Smooth muscle cell (in vitro differentiated cells): ENCODE measurements around the gene CST9. TPM values are rescaled to one million over a fixed set of nuclear protein-coding genes. Genes with fewer than 3 reads are reported as not detected.

Experiments
- DNase-seq: peaks from one replicate; lab custom pipeline; 2025; ENCODE audit not compliant: unreplicated experiment; lab: John Stamatoyannopoulos, UW
- H2AFZ ChIP-seq: fragments of 200-600 bp; sonication (generic); 2 replicates; pipeline ENCODE4 v1.6.0; 2016; ENCODE audit warnings: antibody characterized with exemption, low read depth, mild to moderate bottlenecking
- H3F3A ChIP-seq: fragments of 200-600 bp; sonication (generic); 2 replicates; pipeline ENCODE4 v1.6.0; 2017; ENCODE audit warnings: antibody characterized with exemption, low read depth
- H3K27ac ChIP-seq: fragments of 200-600 bp; sonication (generic); 2 replicates; pipeline ENCODE4 v1.5.1; 2016; ENCODE audit warnings: low read depth, mild to moderate bottlenecking
- H3K27me3 ChIP-seq: fragments of 200-600 bp; sonication (generic); 2 replicates; pipeline ENCODE4 v1.6.1; 2016; ENCODE audit warnings: low read depth, mild to moderate bottlenecking
- H3K36me3 ChIP-seq: fragments of 200-600 bp; sonication (generic); 2 replicates; pipeline ENCODE4 v1.5.1; 2016; ENCODE audit warnings: low read depth
- H3K4me1 ChIP-seq: fragments of 200-600 bp; sonication (generic); 2 replicates; pipeline ENCODE4 v1.5.1; 2016; ENCODE audit warnings: low read depth
- H3K4me2 ChIP-seq: fragments of 200-600 bp; sonication (generic); 2 replicates; pipeline ENCODE4 v1.6.0; 2016; ENCODE audit warnings: mild to moderate bottlenecking
- H3K4me3 ChIP-seq: fragments of 200-600 bp; sonication (generic); 2 replicates; pipeline ENCODE4 v1.5.1; 2016; ENCODE audit warnings: mild to moderate bottlenecking
- H3K79me2 ChIP-seq: fragments of 200-600 bp; sonication (generic); 2 replicates; pipeline ENCODE4 v1.6.0; 2016; ENCODE audit warnings: low read depth, mild to moderate bottlenecking
- H3K9ac ChIP-seq: fragments of 200-600 bp; sonication (generic); 2 replicates; pipeline ENCODE4 v1.6.0; 2016; ENCODE audit warnings: low read depth
- H3K9me3 ChIP-seq: fragments of 200-600 bp; sonication (generic); replicated peaks from 2 replicates; pipeline ENCODE4 v1.5.1; 2016; ENCODE audit warnings: low read depth
- H4K20me1 ChIP-seq: fragments of 200-600 bp; sonication (generic); 2 replicates; pipeline ENCODE4 v1.6.0; 2016; ENCODE audit warnings: low read depth
- WGBS: methylation state at CpG from one replicate; pipeline ENCODE4 v1.1.7; 2016; ENCODE audit warnings: low lambda C conversion rate; 5-methylcytosine and 5-hydroxymethylcytosine counted together
- polyA plus RNA-seq: library from polyadenylated mRNA; unstranded; fragments of >200 nt; fragmentation: Nextera tagmentation; extraction: Ambion mirVana; gene quantifications from 2 replicates; pipeline ENCODE4 v1.2.1, GENCODE V29; 2016
- total RNA-seq: library from RNA; depleted of rRNA; stranded (reverse); fragments of >200 nt; gene quantifications from 2 replicates; pipeline ENCODE4 v1.2.3, GENCODE V29; 2014
- TF ChIP-seq, protein P1 (sequence below): fragments of 200-600 bp; sonication (generic); IDR thresholded peaks from 2 replicates; pipeline ENCODE4 v1.5.1; 2017; ENCODE audit warnings: borderline replicate concordance, mild to moderate bottlenecking, antibody characterized with exemption; ENCODE audit not compliant: insufficient read depth, poor library complexity, severe bottlenecking

CST9 gene
- total and polyA plus RNA-seq, 2 experiments from 2014 or later, result not detected

DNA sequence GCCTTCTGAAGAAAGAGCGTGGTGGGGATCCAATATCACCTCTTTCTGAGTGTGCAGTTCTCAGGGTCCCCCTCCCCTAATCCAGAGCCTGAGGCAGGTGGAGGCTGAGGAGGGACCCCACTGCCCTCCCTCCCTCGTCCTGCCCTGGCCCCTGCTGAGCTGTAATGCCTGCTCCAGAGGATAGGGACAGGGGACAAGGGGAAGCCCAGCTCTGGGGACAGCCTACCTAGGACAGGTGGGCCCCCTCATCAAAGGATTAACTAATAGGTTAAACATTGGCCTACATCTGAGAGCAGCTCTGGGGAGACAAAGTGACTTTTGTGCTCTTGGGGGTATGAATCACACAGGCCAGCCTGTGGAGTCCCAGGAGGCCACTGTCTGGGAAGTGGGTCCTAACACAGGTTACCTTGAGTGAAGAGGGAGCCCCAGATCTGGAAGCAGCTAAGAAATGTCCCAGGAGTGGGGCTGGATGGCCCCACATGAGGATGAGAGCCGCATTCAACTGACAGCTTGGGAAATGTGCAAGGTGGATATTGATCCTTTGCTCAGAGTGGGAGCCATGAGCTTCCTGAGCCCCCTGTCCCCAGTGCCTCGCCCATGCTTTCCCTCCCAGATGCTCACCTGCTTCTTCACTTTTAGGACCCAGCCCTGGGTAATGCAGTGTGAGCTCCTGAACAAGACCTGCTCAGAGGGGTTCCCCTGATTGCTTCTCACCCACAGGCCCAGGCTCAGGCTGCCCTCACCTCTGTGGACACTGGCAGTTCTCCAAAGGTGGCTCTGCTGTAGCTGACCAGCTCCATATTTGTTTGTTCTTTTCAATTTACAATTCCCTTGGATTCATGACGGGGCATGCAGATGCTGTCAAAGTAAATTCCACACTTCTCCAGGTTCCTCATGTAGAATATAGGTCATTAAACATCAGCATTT is 19.6 kb downstream of the CST9 start:
- Histone ChIP-seq H4K20me1 (no peaks in the 10 kb centered on the region), H3K36me3 (no peaks in the 10 kb centered on the region), H3K9me3 (no peaks in the 10 kb centered on the region), H3K4me1 (no peaks in the 10 kb centered on the region), H3K79me2 (no peaks in the 10 kb centered on the region), H2AFZ (no peak overlapping the region), H3F3A (no peaks in the 10 kb centered on the region), H3K27me3 (no peaks in the 10 kb centered on the region), H3K4me2 (no peak overlapping the region), H3K4me3 (no peak overlapping the region), H3K9ac (no peak overlapping the region), H3K27ac (no peak overlapping the region)
- 91% methylated on average over 5 of the region's 5 CpGs for WGBS
- TF ChIP-seq, protein P1, sequence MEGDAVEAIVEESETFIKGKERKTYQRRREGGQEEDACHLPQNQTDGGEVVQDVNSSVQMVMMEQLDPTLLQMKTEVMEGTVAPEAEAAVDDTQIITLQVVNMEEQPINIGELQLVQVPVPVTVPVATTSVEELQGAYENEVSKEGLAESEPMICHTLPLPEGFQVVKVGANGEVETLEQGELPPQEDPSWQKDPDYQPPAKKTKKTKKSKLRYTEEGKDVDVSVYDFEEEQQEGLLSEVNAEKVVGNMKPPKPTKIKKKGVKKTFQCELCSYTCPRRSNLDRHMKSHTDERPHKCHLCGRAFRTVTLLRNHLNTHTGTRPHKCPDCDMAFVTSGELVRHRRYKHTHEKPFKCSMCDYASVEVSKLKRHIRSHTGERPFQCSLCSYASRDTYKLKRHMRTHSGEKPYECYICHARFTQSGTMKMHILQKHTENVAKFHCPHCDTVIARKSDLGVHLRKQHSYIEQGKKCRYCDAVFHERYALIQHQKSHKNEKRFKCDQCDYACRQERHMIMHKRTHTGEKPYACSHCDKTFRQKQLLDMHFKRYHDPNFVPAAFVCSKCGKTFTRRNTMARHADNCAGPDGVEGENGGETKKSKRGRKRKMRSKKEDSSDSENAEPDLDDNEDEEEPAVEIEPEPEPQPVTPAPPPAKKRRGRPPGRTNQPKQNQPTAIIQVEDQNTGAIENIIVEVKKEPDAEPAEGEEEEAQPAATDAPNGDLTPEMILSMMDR, result no peak
- no peak for DNase-seq

DNA sequence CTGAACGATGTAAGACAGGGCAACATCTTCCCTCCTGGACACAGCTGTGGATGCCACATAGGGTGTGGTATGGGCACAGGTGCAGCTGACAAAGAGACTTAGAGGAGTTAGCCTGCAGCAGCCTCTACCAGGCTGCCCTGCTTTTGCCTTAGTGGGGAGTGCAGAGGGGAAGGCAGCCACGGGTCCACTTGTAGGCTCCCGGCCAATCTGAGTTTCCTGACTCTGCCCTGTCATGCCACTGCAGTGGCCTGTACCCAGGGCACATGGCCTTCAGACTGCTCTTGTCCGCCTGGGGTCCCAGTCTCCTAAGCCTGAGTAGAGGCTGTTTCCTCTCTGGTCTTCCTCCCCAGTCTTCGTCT is 20.3 kb downstream of the CST9 start:
- TF ChIP-seq, protein P1, result no peak
- Histone ChIP-seq H3K4me1 (no peaks in the 10 kb centered on the region), H3K27ac (no peak overlapping the region), H3K79me2 (no peaks in the 10 kb centered on the region), H3K4me3 (no peak overlapping the region), H3F3A (no peaks in the 10 kb centered on the region), H3K9me3 (no peaks in the 10 kb centered on the region), H3K9ac (no peak overlapping the region), H2AFZ (no peak overlapping the region), H3K27me3 (no peaks in the 10 kb centered on the region), H3K36me3 (no peaks in the 10 kb centered on the region), H4K20me1 (no peaks in the 10 kb centered on the region), H3K4me2 (no peak overlapping the region)
- WGBS, result 90% methylated on average over 5 of the region's 5 CpGs
- DNase-seq, result no peak

DNA sequence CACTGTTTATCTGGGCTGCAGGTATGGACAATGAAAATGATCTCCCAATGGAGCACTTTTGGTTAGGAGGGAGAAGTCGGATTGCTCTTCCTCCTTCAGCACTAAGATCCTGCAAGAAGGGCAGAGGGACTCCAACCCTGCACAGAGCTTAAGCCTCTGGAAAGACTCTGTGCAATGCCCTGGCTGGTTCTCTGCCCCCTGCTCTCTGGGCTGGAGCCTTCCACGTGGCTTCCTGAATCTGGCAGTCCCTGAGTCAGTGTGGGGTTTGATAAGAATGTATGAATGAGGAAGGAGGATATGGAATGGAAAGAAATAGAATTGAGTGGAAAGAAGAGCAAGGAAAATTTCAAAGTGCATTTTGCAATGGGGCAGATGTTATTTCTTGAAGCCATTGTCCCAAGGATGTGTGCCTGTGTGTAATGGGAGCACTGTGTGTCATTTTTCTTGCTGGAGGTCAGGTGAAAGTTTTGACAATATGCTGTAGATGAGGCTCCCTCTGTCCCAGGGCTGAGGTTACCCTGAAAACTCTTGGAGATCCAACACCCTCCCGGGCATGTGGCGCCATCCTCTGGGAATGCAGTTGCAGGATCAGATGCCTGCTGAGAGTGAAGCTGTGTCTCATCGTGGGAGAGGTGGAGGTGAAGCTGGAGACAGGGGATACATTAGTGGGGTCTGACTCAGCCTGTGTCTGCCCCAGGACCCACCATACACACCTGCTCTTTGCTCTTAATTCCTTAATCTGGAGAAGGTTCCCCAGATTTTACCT is 21.1 kb downstream of the CST9 start:
- Histone ChIP-seq H3K27me3 (no peaks in the 10 kb centered on the region), H3K4me2 (peak overlapping the region; percentile 12), H4K20me1 (no peaks in the 10 kb centered on the region), H3K4me1 (no peaks in the 10 kb centered on the region), H3K9me3 (no peaks in the 10 kb centered on the region), H3K9ac (no peak overlapping the region), H3K4me3 (no peak overlapping the region), H2AFZ (no peak overlapping the region), H3K27ac (no peak overlapping the region), H3F3A (no peaks in the 10 kb centered on the region), H3K36me3 (no peaks in the 10 kb centered on the region), H3K79me2 (no peaks in the 10 kb centered on the region)
- WGBS, result 69% methylated on average over 5 of the region's 5 CpGs
- TF ChIP-seq, protein P1, result no peak
- no peak for DNase-seq
